Mesothelial cell of epicardium (in vitro differentiated cells): ENCODE data around the gene ZNF750. TPM values are rescaled to one million over a fixed set of nuclear protein-coding genes. Genes with fewer than 3 reads are reported as not detected.

Source experiments
- DNase-seq, 2 experiments: peaks; one replicate each; pipeline ENCODE4 v3.0.0; 2021; ENCODE audit warnings: low spot score in 2 of 2; ENCODE audit not compliant: unreplicated experiment in 2 of 2
- H3K27ac Mint-ChIP-seq: 2 replicates; pipeline ENCODE4 v1.8.0; 2021; ENCODE audit warnings: mixed read lengths
- H3K27me3 Mint-ChIP-seq: 2 replicates; pipeline ENCODE4 v1.8.0; 2021; ENCODE audit warnings: low read depth, mixed read lengths
- H3K36me3 Mint-ChIP-seq: 2 replicates; pipeline ENCODE4 v1.8.0; 2021; ENCODE audit warnings: mixed read lengths
- H3K4me1 Mint-ChIP-seq: 2 replicates; pipeline ENCODE4 v1.8.0; 2021; ENCODE audit warnings: mixed read lengths
- H3K4me3 Mint-ChIP-seq: 2 replicates; pipeline ENCODE4 v1.8.0; 2021; ENCODE audit warnings: mild to moderate bottlenecking, moderate library complexity, mixed read lengths
- H3K9me3 Mint-ChIP-seq: 2 replicates; pipeline ENCODE4 v1.8.0; 2021; ENCODE audit warnings: mixed read lengths
- CTCF ChIP-seq: fragments of 200-600 bp; sonication (generic); IDR thresholded peaks from one replicate; pipeline ENCODE4 v1.5.0; 2021; ENCODE audit warnings: antibody characterized with exemption; ENCODE audit not compliant: unreplicated experiment
- total RNA-seq: library from RNA; stranded (reverse); gene quantifications from 3 replicates; pipeline ENCODE4 v1.2.1, GENCODE V29; 2021

ZNF750 gene
- total RNA-seq, 1 donor from 2014 or later: 2.6 TPM

- no peaks in the 10 kb centered on the region for H3K27me3 Mint-ChIP-seq
- H3K27ac Mint-ChIP-seq: no peak overlapping the region
- no peak for TF ChIP-seq CTCF
- peaks cover 13% of the 10 kb centered on the region for H3K9me3 Mint-ChIP-seq
- no peak overlapping the region for H3K4me3 Mint-ChIP-seq
- H3K4me1 Mint-ChIP-seq: peaks cover 12% of the 10 kb centered on the region
- peaks cover 30% of the 10 kb centered on the region for H3K36me3 Mint-ChIP-seq
- no peak for DNase-seq
Measured at GRCh38 chr17:82831818-82832200, 8.0 kb downstream of the ZNF750 start.

GRCh38 chr17:82831041-82831817, 8.6 kb downstream of the ZNF750 start:
- no peaks in the 10 kb centered on the region for H3K27me3 Mint-ChIP-seq
- no peak overlapping the region for H3K4me3 Mint-ChIP-seq
- H3K27ac Mint-ChIP-seq: no peak overlapping the region
- H3K4me1 Mint-ChIP-seq: peaks cover 9% of the 10 kb centered on the region
- DNase-seq: no peak
- peaks cover 13% of the 10 kb centered on the region for H3K9me3 Mint-ChIP-seq
- peaks cover 30% of the 10 kb centered on the region for H3K36me3 Mint-ChIP-seq
- no peak for TF ChIP-seq CTCF

GRCh38 chr17:82830249-82830661, 9.6 kb downstream of the ZNF750 start:
- H3K36me3 Mint-ChIP-seq: peaks cover 31% of the 10 kb centered on the region
- DNase-seq: no peak
- H3K27ac Mint-ChIP-seq: no peak overlapping the region
- TF ChIP-seq CTCF: no peak
- no peaks in the 10 kb centered on the region for H3K27me3 Mint-ChIP-seq
- H3K9me3 Mint-ChIP-seq: peaks cover 13% of the 10 kb centered on the region
- no peak overlapping the region for H3K4me3 Mint-ChIP-seq
- H3K4me1 Mint-ChIP-seq: peaks cover 2% of the 10 kb centered on the region

- Mint-ChIP-seq H3K27me3 (no peaks in the 10 kb centered on the region), H3K27ac (no peak overlapping the region), H3K4me3 (no peak overlapping the region), H3K9me3 (peaks cover 13% of the 10 kb centered on the region), H3K36me3 (peaks cover 36% of the 10 kb centered on the region), H3K4me1 (no peaks in the 10 kb centered on the region)
- no peak for DNase-seq
- TF ChIP-seq CTCF: no peak
Measured at GRCh38 chr17:82828875-82829487, 10.8 kb downstream of the ZNF750 start.

- TF ChIP-seq CTCF: no peak
- Mint-ChIP-seq H3K4me3 (no peak overlapping the region), H3K9me3 (peaks cover 26% of the 10 kb centered on the region), H3K27ac (no peak overlapping the region), H3K36me3 (peaks cover 44% of the 10 kb centered on the region), H3K27me3 (no peaks in the 10 kb centered on the region), H3K4me1 (no peaks in the 10 kb centered on the region)
- no peak for DNase-seq
Measured at GRCh38 chr17:82826956-82827355, 12.9 kb downstream of the ZNF750 start.
